H1 (cell line): ENCODE data around the gene WDR64. TPM values are rescaled to one million over a fixed set of nuclear protein-coding genes. Genes with fewer than 3 reads are reported as not detected.

Source experiments
- CTCF ChIA-PET: fragments of 300-600 bp; sonication (Branson Sonifier 250); formaldehyde crosslinking; loops from one replicate; lab custom pipeline; 2021; ENCODE audit not compliant: partially characterized antibody; lab: Charles Lee
- POLR2A ChIA-PET: fragments of 300-600 bp; sonication (Branson Sonifier 250); formaldehyde crosslinking; loops from one replicate; lab custom pipeline; 2021; ENCODE audit warnings: inconsistent platforms; ENCODE audit not compliant: partially characterized antibody; lab: Charles Lee
- DNase-seq, 2 experiments: peaks; one replicate each; pipeline versions ENCODE4 v3.0.0 to v3.0.0-alpha.2; 2010 to 2022; ENCODE audit warnings: low spot score in 2 of 2, low read depth in 1 of 2, mixed read lengths in 1 of 2
- FAIRE-seq: peaks from 2 replicates; lab custom pipeline; 2011; peaks lifted over from hg19 to GRCh38; lab: Jason Lieb, UNC
- H2AFZ ChIP-seq: 2 replicates; pipeline ENCODE4 v1.8.1; 2012; ENCODE audit warnings: low read length, inconsistent platforms
- H2AK5ac ChIP-seq: 2 replicates; pipeline ENCODE4 v1.6.1; 2013; ENCODE audit warnings: low read depth, low read length
- H2BK120ac ChIP-seq: replicated peaks from 2 replicates; pipeline ENCODE3; 2013; ENCODE audit warnings: low read depth, low read length, inconsistent platforms
- H2BK12ac ChIP-seq: 2 replicates; pipeline ENCODE4 v1.6.1; 2013; ENCODE audit warnings: low read depth, low read length
- H2BK15ac ChIP-seq: 2 replicates; pipeline ENCODE4 v1.6.1; 2013; ENCODE audit warnings: low read length
- H2BK20ac ChIP-seq: 2 replicates; pipeline ENCODE4 v1.6.1; 2013; ENCODE audit warnings: low read length
- H2BK5ac ChIP-seq: 2 replicates; pipeline ENCODE4 v1.6.1; 2013; ENCODE audit warnings: low read depth, low read length
- H3K14ac ChIP-seq: 2 replicates; pipeline ENCODE4 v1.6.1; 2013; ENCODE audit warnings: inconsistent platforms; ENCODE audit not compliant: insufficient read length
- H3K18ac ChIP-seq: 2 replicates; pipeline ENCODE4 v1.6.1; 2013; ENCODE audit warnings: low read length; ENCODE audit errors: extremely low read depth
- H3K23ac ChIP-seq: 2 replicates; pipeline ENCODE4 v1.6.1; 2013; ENCODE audit warnings: inconsistent platforms; ENCODE audit not compliant: insufficient read length
- H3K23me2 ChIP-seq: 2 replicates; pipeline ENCODE4 v1.6.1; 2013; ENCODE audit warnings: low read depth, low read length
- H3K27ac ChIP-seq: 2 replicates; pipeline ENCODE4 v1.6.1; 2011; ENCODE audit warnings: low read depth, low read length, inconsistent platforms
- H3K27me3 ChIP-seq, 4 experiments: replicated peaks in 1 of 4; 1 replicate in 1 of 4; 2 replicates in 3 of 4; pipeline versions ENCODE4 v1.6.1 to v1.8.1; 2011 to 2013; ENCODE audit warnings: low read length in 3 of 4, mild to moderate bottlenecking in 3 of 4, inconsistent platforms in 2 of 4, mixed read lengths in 2 of 4, moderate library complexity in 1 of 4; ENCODE audit not compliant: control insufficient read depth in 3 of 4, insufficient read depth in 3 of 4; ENCODE audit errors: extremely low read depth in 1 of 4
- H3K36me3 ChIP-seq, 4 experiments: 2 replicates each; pipeline versions ENCODE4 v1.6.1 to v1.8.1; 2011 to 2013; ENCODE audit warnings: mild to moderate bottlenecking in 4 of 4, low read length in 3 of 4, moderate library complexity in 2 of 4, control low read depth in 1 of 4, inconsistent platforms in 1 of 4; ENCODE audit not compliant: insufficient read depth in 4 of 4, control insufficient read depth in 2 of 4
- H3K4ac ChIP-seq: replicated peaks from 2 replicates; pipeline ENCODE3; 2013; ENCODE audit warnings: low read length, low read depth, mixed read lengths, inconsistent platforms; ENCODE audit not compliant: insufficient read length
- H3K4me1 ChIP-seq, 4 experiments: replicated peaks in 1 of 4; 1 replicate in 1 of 4; 2 replicates in 3 of 4; pipeline versions ENCODE4 v1.6.1 to v1.8.1; 2011 to 2013; ENCODE audit warnings: low read length in 3 of 4, inconsistent platforms in 2 of 4, mixed read lengths in 1 of 4; ENCODE audit not compliant: insufficient read depth in 4 of 4, control insufficient read depth in 3 of 4
- H3K4me2 ChIP-seq, 2 experiments: 2 replicates each; pipeline versions ENCODE4 v1.6.1 to v1.8.1; 2011 to 2013; ENCODE audit warnings: low read depth in 2 of 2, low read length in 2 of 2, control low read depth in 1 of 2, inconsistent platforms in 1 of 2, mild to moderate bottlenecking in 1 of 2; ENCODE audit not compliant: insufficient read depth in 1 of 2
- H3K4me3 ChIP-seq, 4 experiments: fragments of 200-600, 300-600 bp in 1 of 4; sonication (generic), shearing (Covaris generic), sonication (Bioruptor Twin) in 1 of 4; 2 replicates each; pipeline versions ENCODE4 v1.5.1 to v1.8.1; 2011 to 2016; ENCODE audit warnings: low read length in 4 of 4, low read depth in 3 of 4, control low read depth in 2 of 4, inconsistent platforms in 2 of 4, mild to moderate bottlenecking in 2 of 4, mixed read lengths in 1 of 4, moderate library complexity in 1 of 4; ENCODE audit not compliant: insufficient read depth in 2 of 4; ENCODE audit errors: extremely low read depth in 1 of 4
- H3K56ac ChIP-seq: replicated peaks from 2 replicates; pipeline ENCODE3; 2013; ENCODE audit warnings: low read depth, mild to moderate bottlenecking, mixed read lengths, low read length, inconsistent platforms; ENCODE audit not compliant: insufficient read length
- H3K79me1 ChIP-seq: 2 replicates; pipeline ENCODE4 v1.6.1; 2013; ENCODE audit warnings: low read depth, low read length, control low read depth
- H3K79me2 ChIP-seq, 2 experiments: 2 replicates each; pipeline versions ENCODE4 v1.6.1 to v1.8.1; 2012 to 2013; ENCODE audit warnings: low read length in 2 of 2, mild to moderate bottlenecking in 2 of 2, inconsistent platforms in 1 of 2; ENCODE audit not compliant: insufficient read depth in 2 of 2, control insufficient read depth in 1 of 2
- H3K9ac ChIP-seq, 4 experiments: replicated peaks in 1 of 4; 1 replicate in 1 of 4; 2 replicates in 3 of 4; pipeline versions ENCODE4 v1.6.1 to v1.8.1; 2011 to 2013; ENCODE audit warnings: low read depth in 3 of 4, low read length in 3 of 4, control low read depth in 2 of 4, mild to moderate bottlenecking in 2 of 4, moderate library complexity in 2 of 4, inconsistent platforms in 1 of 4; ENCODE audit errors: extremely low read depth in 1 of 4
- H3K9me3 ChIP-seq, 2 experiments: 2 replicates each; pipeline versions ENCODE4 v1.6.1 to v1.8.1; 2012 to 2013; ENCODE audit warnings: mild to moderate bottlenecking in 2 of 2, moderate library complexity in 2 of 2, control low read depth in 1 of 2, inconsistent platforms in 1 of 2, low read depth in 1 of 2, low read length in 1 of 2, mixed read lengths in 1 of 2; ENCODE audit not compliant: insufficient read depth in 2 of 2
- H4K20me1 ChIP-seq, 2 experiments: replicated peaks in 1 of 2; 2 replicates each; pipeline versions ENCODE3 to v1.8.1; 2011 to 2013; ENCODE audit warnings: inconsistent platforms in 2 of 2, low read length in 2 of 2, mild to moderate bottlenecking in 1 of 2; ENCODE audit not compliant: insufficient read depth in 2 of 2, control insufficient read depth in 1 of 2
- H4K5ac ChIP-seq: 2 replicates; pipeline ENCODE4 v1.6.1; 2013; ENCODE audit warnings: low read length, low read depth, mixed read lengths, inconsistent platforms; ENCODE audit not compliant: insufficient read length
- H4K8ac ChIP-seq: 2 replicates; pipeline ENCODE4 v1.8.0; 2013; ENCODE audit warnings: mild to moderate bottlenecking, moderate library complexity, low read length, inconsistent platforms; ENCODE audit not compliant: insufficient read depth; ENCODE audit errors: extremely low read depth
- H4K91ac ChIP-seq: replicated peaks from 2 replicates; pipeline ENCODE3; 2013; ENCODE audit warnings: low read length, mixed read lengths, inconsistent platforms; ENCODE audit not compliant: insufficient read length
- ASH2L ChIP-seq: fragments of 200-600, 300-600 bp; sonication (generic); IDR thresholded peaks from one replicate; pipeline ENCODE4 v1.7.1; 2017; ENCODE audit warnings: low read length
- ATF2 ChIP-seq: IDR thresholded peaks from 2 replicates; pipeline ENCODE4 v1.6.1; 2012; ENCODE audit warnings: low read length, inconsistent platforms
- BACH1 ChIP-seq: IDR thresholded peaks from 2 replicates; pipeline ENCODE4 v1.6.1; 2012; ENCODE audit warnings: low read length, improper control_type of control experiment
- CBX8 ChIP-seq: fragments of 300-800, 300-1000 bp; sonication (generic); IDR thresholded peaks from 2 replicates; pipeline ENCODE4 v1.7.1; 2016; ENCODE audit warnings: low read depth, low read length, borderline replicate concordance
- PHF8 ChIP-seq: fragments of 200-600 bp; sonication (generic); conservative IDR thresholded peaks from 2 replicates; pipeline ENCODE4 v1.7.1; 2012; ENCODE audit warnings: low read depth, mild to moderate bottlenecking, inconsistent platforms, low read length, moderate library complexity
- POLR2A ChIP-seq, 2 experiments: IDR thresholded peaks; 1 replicate in 1 of 2; 2 replicates in 1 of 2; pipeline ENCODE4 v1.6.1; 2011; ENCODE audit warnings: low read depth in 2 of 2, low read length in 2 of 2, mild to moderate bottlenecking in 2 of 2; ENCODE audit errors: control extremely low read depth in 1 of 2
- RBBP5 ChIP-seq: IDR thresholded peaks from 2 replicates; pipeline ENCODE4 v1.7.1; 2012; ENCODE audit warnings: low read depth, mild to moderate bottlenecking, inconsistent platforms, low read length, moderate library complexity, borderline replicate concordance
- SP2 ChIP-seq: IDR thresholded peaks from 2 replicates; pipeline ENCODE4 v1.6.1; 2012; ENCODE audit warnings: mild to moderate bottlenecking, low read length, inconsistent platforms
- SP4 ChIP-seq: IDR thresholded peaks from 2 replicates; pipeline ENCODE4 v1.6.1; 2012; ENCODE audit warnings: low read length, inconsistent platforms
- SRF ChIP-seq: IDR thresholded peaks from 2 replicates; pipeline ENCODE4 v1.6.1; 2011; ENCODE audit warnings: mild to moderate bottlenecking, low read depth, low read length, moderate library complexity
- TCF12 ChIP-seq: IDR thresholded peaks from 2 replicates; pipeline ENCODE4 v1.6.1; 2011; ENCODE audit warnings: low read depth, mild to moderate bottlenecking, low read length
- WGBS, 2 experiments: shearing (Covaris generic) in 1 of 2; methylation state at CpG; one replicate each; pipeline versions ENCODE4 v1.1.6 to v1.1.7; 2013 to 2015; ENCODE audit warnings: low lambda C conversion rate in 2 of 2, mixed read lengths in 2 of 2, inconsistent platforms in 1 of 2, low coverage in 1 of 2, missing lambda C conversion rate in 1 of 2; ENCODE audit not compliant: insufficient replicate concordance in 2 of 2, insufficient coverage in 1 of 2, insufficient read length in 1 of 2; ENCODE audit errors: extremely low coverage in 1 of 2, missing lambda C conversion rate in 1 of 2; 5-methylcytosine and 5-hydroxymethylcytosine counted together
- polyA plus RNA-seq, 7 experiments: library from polyadenylated mRNA; depleted of rRNA in 3 of 7; stranded (reverse) in 5 of 7; unstranded in 2 of 7; fragments of >200 nt in 5 of 7; fragments of 200-250 nt in 2 of 7; gene quantifications; 1 replicate in 5 of 7; 2 replicates in 1 of 7; 4 replicates in 1 of 7; pipeline versions ENCODE4 v1.2.1 to v1.2.3, GENCODE V29; 2011 to 2013; ENCODE audit warnings: missing spikeins in 2 of 7, mixed read lengths in 2 of 7
- total RNA-seq: library from RNA; stranded (reverse); fragmentation: NEBNext Ultra II Directional; extraction: Animal tissue kit (Norgen Biotek cat#: 25700); gene quantifications from 2 replicates; pipeline ENCODE4 v1.2.1, GENCODE V29; 2021

Gene WDR64
- total and polyA plus RNA-seq, 2 of the 8 experiments (the other 6 are each of a cell fraction or from before 2014, with no cell fraction given), result 0.02 TPM; not detected in 1

DNA sequence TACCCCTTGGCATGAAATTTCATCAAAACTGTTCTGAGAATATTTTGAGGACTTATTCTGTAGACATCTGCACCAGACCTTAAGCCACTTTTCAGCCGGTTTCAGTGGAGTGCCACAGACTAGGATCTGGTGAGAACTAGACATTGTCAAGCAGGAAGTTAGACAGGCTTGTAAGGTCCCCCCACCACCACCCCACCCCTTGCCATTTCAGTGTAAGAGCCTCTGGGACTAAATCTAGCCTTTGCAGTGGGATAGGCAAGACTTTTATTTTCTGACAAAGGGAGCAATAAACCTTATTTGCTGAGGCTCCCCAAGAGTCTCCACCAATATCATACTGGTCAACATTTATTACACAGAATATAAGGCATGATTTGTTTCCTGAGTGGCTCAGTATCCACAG is 118.0 kb downstream of the WDR64 start:
- no peak overlapping the region for H2AFZ ChIP-seq
- FAIRE-seq, result no peak

More for the DNA sequence above, 118.0 kb downstream of the WDR64 start:
- H4K8ac ChIP-seq, result no peak overlapping the region
- H3K4me3 ChIP-seq, result no peak overlapping the region
- no peaks in the 10 kb centered on the region for H4K20me1 ChIP-seq
- H2BK120ac ChIP-seq, result no peak overlapping the region
- no peaks in the 10 kb centered on the region for H3K9me3 ChIP-seq
- POLR2A ChIA-PET, result no interaction called here
- H2BK15ac ChIP-seq, result no peak overlapping the region
- no peaks in the 10 kb centered on the region for H3K79me2 ChIP-seq
- H3K56ac ChIP-seq, result no peak overlapping the region
- TF ChIP-seq POLR2A (IDR thresholded peaks at IDR 0.05; ENCODE audit: control extremely low read depth in 1 of 2, low read depth in 2 of 2, low read length in 2 of 2), result no peak
- TF ChIP-seq PHF8, result no peak
- no peak for TF ChIP-seq SRF
- no peak for TF ChIP-seq BACH1
- TF ChIP-seq CBX8, result no peak
- no peak for TF ChIP-seq TCF12
- no peak for TF ChIP-seq ASH2L
- no peak for TF ChIP-seq ATF2
- no peak for TF ChIP-seq RBBP5
- TF ChIP-seq SP2, result no peak
- no peak for TF ChIP-seq SP4
- H4K91ac ChIP-seq, result no peak overlapping the region
- 81% methylated on average over 1 of the region's 1 CpG; no CpG with 5 or more reads in 1 of the 2 experiments for WGBS, 2 experiments
- no peaks in the 10 kb centered on the region for H3K23me2 ChIP-seq
- H3K27me3 ChIP-seq, result no peaks in the 10 kb centered on the region
- H2BK20ac ChIP-seq, result no peak overlapping the region
- no peaks in the 10 kb centered on the region for H3K79me1 ChIP-seq
- no peak overlapping the region for H2BK12ac ChIP-seq
- H2AK5ac ChIP-seq, result no peak overlapping the region
- H3K4me2 ChIP-seq, result no peak overlapping the region
- no peaks in the 10 kb centered on the region for H3K36me3 ChIP-seq
- no peak overlapping the region for H3K18ac ChIP-seq
- no peak overlapping the region for H3K9ac ChIP-seq
- no peak overlapping the region for H3K27ac ChIP-seq
- peaks cover 0 to 3% (median 0%) of the 10 kb centered on the region in 4 experiments; a peak in 1 of 7 replicates for H3K4me1 ChIP-seq
- no peak overlapping the region for H2BK5ac ChIP-seq
- H3K23ac ChIP-seq, result no peak overlapping the region
- CTCF ChIA-PET, result no interaction called here
- no peak for DNase-seq
- H3K4ac ChIP-seq, result no peak overlapping the region
- H4K5ac ChIP-seq, result no peak overlapping the region
- H3K14ac ChIP-seq, result no peak overlapping the region
